Stimulated activated naive CD8-positive, alpha-beta T cell treated with anti-CD3 and anti-CD28 coated beads, Interleukin-15, amount 100 ng/mL, for 72 hours (primary cell): ENCODE data around the gene FXYD2.
"Not testable (repeated sequence)": the region's sequence is repeated elsewhere in the genome, so short reads cannot be mapped to it uniquely, and the experiment has no call there.

Source experiments
- ATAC-seq: fragments of 150-1000 bp; cut with Tn5 transposase; 2 replicates; pipeline ENCODE4 v1.10.0; 2021; ENCODE audit warnings: mild to moderate bottlenecking, moderate library complexity
- DNase-seq, 2 donors: peaks; one replicate each; pipeline ENCODE4 v3.0.0; 2021 to 2022
- H3K27ac Mint-ChIP-seq, 2 donors: one replicate each; pipeline ENCODE4 v1.8.0; 2022; ENCODE audit warnings: mild to moderate bottlenecking in 2 of 2, mixed read lengths in 2 of 2, moderate library complexity in 2 of 2
- H3K27me3 Mint-ChIP-seq: one replicate; pipeline ENCODE4 v1.8.0; 2022; ENCODE audit warnings: mixed read lengths
- H3K4me1 Mint-ChIP-seq: one replicate; pipeline ENCODE4 v1.8.0; 2022; ENCODE audit warnings: mild to moderate bottlenecking, mixed read lengths
- H3K4me3 Mint-ChIP-seq, 2 donors: one replicate each; pipeline ENCODE4 v1.8.0; 2022; ENCODE audit warnings: mild to moderate bottlenecking in 2 of 2, mixed read lengths in 2 of 2, moderate library complexity in 1 of 2
- H3K9me3 Mint-ChIP-seq, 2 donors: one replicate each; pipeline ENCODE4 v1.8.0; 2022; ENCODE audit warnings: mixed read lengths in 2 of 2

FXYD2 gene

GRCh38 chr11:117821431-117821830 is 3.1 kb downstream of the FXYD2 start:
- ATAC-seq = no peak
- Mint-ChIP-seq H3K27me3 (no peaks in the 10 kb centered on the region), H3K9me3 (no peaks in the 10 kb centered on the region), H3K27ac (no peak overlapping the region), H3K4me1 (peaks cover 90% of the 10 kb centered on the region), H3K4me3 (peak overlapping the region; percentile 8 to 67)
- no peak for DNase-seq

- Mint-ChIP-seq H3K4me1 (peaks cover 95% of the 10 kb centered on the region), H3K9me3 (no peaks in the 10 kb centered on the region)
These were observed 4.0 kb downstream of the FXYD2 start for GRCh38 chr11:117820516-117820915.

GRCh38 chr11:117820071-117820470 is 4.5 kb downstream of the FXYD2 start:
- Mint-ChIP-seq H3K4me1 (peaks cover 95% of the 10 kb centered on the region), H3K27me3 (no peaks in the 10 kb centered on the region), H3K27ac (peak overlapping the region in 1 of 2 donors; percentile 42), H3K9me3 (no peaks in the 10 kb centered on the region), H3K4me3 (no peak overlapping the region)
- DNase-seq (no peak), ATAC-seq (no peak)

More at GRCh38 chr11:117820516-117820915, 4.0 kb downstream of the FXYD2 start:
- Mint-ChIP-seq H3K4me3 (no peak overlapping the region), H3K27me3 (no peaks in the 10 kb centered on the region), H3K27ac (peak overlapping the region in 1 of 2 donors; percentile 46)
- DNase-seq = no peak
- ATAC-seq = no peak

DNA sequence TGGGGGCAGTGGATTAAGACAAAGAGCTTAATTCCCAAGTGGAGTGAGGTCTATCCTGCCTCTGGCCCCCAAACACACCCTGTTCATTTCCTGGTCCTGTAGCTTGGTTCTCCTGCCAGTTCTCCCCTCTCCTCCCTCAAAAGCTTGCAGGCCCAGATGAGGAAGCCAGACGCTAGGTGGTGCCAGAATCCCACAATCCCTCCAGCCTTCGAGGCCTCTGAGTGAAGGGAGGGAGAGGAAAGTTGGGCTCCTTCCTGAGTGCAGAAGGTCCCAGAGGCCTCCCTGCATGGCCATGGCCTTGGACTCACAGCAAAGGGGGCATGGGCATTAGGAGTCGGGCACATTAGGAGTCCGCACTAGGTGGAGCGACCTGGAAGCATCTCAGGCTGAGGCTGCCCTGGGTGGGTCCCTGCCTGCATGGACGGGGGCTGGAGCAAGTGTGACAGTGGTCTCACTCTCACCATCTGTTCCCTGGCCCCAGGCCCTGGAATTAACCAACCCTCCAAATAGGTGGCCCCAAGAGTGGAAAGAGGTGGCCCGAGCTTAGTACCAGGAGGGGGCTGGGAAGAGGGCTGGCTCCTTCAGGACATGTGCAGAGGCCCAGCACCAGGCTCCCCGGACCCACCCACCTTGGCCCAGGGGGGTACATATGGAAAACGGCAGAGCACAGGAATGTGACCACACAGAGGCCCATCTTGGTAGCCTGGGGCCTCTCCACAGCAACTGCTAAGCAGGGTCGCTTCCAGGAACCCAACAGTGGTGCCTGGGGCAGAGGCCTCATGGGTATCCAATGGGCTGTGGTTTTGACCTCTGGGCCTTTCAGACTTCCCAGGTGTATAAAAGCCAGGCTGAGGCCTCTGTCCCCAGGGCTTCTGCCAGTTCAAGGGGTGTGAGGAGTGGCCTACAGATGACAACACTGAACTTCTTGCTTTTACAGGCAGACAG is 5.2 kb downstream of the FXYD2 start:
- Mint-ChIP-seq H3K27ac (peak overlapping the region; percentile 4 to 100), H3K4me3 (no peak overlapping the region), H3K4me1 (peaks cover 95% of the 10 kb centered on the region), H3K27me3 (no peaks in the 10 kb centered on the region), H3K9me3 (no peaks in the 10 kb centered on the region)
- no peak for DNase-seq
- no peak for ATAC-seq

- Mint-ChIP-seq H3K27me3 (no peaks in the 10 kb centered on the region), H3K27ac (peak overlapping the region; percentile 99 to 100), H3K4me1 (peaks cover 95% of the 10 kb centered on the region), H3K9me3 (no peaks in the 10 kb centered on the region), H3K4me3 (peak overlapping the region; percentile 91 to 96)
- ATAC-seq (peak; percentile 77), DNase-seq (peak; percentile 83 to 93)
These were observed 6.3 kb downstream of the FXYD2 start for GRCh38 chr11:117818041-117818873.

GRCh38 chr11:117817368-117818040 is 7.0 kb downstream of the FXYD2 start:
- Mint-ChIP-seq H3K27ac (peak overlapping the region; percentile 99 to 100), H3K27me3 (no peaks in the 10 kb centered on the region), H3K4me3 (peak overlapping the region; percentile 91 to 96), H3K4me1 (peaks cover 92% of the 10 kb centered on the region), H3K9me3 (no peaks in the 10 kb centered on the region)
- peak; percentile 91 to 94 for DNase-seq
- peak; percentile 60 for ATAC-seq

- H3K4me3 Mint-ChIP-seq = peak overlapping the region; percentile 91 to 96
- H3K27ac Mint-ChIP-seq = peak overlapping the region; percentile 99 to 100
- DNase-seq (peak in 1 of 2 donors; percentile 49), ATAC-seq (no peak)
- no peaks in the 10 kb centered on the region for H3K27me3 Mint-ChIP-seq
- peaks cover 86% of the 10 kb centered on the region for H3K4me1 Mint-ChIP-seq
- no peaks in the 10 kb centered on the region for H3K9me3 Mint-ChIP-seq
These were observed 7.6 kb downstream of the FXYD2 start for GRCh38 chr11:117816846-117817367.

DNA sequence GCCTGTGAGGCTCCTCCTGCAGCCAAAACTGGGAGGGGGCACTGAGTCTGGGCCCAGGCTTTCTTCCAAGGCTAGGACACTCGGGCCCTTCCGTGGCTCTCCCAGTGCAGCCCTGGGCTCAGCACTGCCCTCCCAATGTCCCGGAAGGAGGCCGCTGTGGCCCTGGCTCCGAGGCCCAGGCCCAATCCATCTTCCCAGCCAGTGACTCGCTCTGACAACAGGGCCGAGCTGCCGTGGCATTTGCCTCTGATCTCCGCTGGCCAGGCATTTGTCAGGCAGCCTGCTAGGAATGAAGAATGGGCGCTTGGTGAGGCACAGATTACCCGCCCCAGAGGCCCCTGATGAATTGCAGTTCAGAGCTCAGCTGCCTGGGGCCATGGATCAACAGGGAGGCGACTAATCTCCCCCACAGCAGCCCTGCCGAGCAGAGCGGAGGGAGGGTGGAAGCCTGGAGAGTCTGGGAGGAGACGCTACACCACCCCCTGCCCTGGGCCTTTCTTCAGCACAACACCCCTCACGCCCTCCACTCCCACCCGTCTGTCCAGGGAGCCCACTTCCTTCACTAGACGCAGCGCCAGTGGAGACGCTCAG is 8.3 kb downstream of the FXYD2 start:
- peak overlapping the region; percentile 99 to 100 for H3K27ac Mint-ChIP-seq
- peak overlapping the region; percentile 91 to 96 for H3K4me3 Mint-ChIP-seq
- H3K9me3 Mint-ChIP-seq = no peaks in the 10 kb centered on the region
- no peaks in the 10 kb centered on the region for H3K27me3 Mint-ChIP-seq
- no peak for ATAC-seq
- H3K4me1 Mint-ChIP-seq = peaks cover 79% of the 10 kb centered on the region
- DNase-seq = no peak

DNA sequence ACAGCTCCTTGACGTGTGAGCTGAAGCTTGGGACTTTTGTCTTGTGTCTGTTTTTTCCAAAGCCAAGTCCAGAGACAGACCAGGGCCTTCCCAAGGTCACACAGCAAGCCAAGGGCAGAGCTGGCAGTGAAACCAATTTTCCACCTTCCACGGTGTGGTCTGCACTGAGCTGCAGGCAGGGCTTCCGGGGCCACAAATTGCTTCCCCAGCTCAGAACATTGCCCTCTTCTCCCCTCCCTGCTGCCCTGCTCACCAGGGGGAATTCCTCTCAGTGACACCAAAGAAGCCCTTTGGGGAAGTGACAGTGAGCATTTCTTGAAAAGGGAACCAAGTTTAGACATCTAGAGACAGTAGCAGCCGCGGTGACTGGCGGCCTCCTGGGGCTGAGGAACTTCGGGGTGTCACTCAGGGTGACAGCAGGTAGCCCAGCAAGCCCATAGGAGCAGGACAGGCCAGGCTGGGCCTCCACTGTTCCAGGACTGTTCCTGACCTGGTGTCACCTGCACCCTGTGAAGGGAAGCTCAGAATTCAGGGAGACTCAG is 9.2 kb downstream of the FXYD2 start:
- Mint-ChIP-seq H3K27ac (peak overlapping the region; percentile 96 to 99), H3K9me3 (no peaks in the 10 kb centered on the region), H3K4me1 (peaks cover 80% of the 10 kb centered on the region), H3K4me3 (peak overlapping the region; percentile 91 to 96), H3K27me3 (no peaks in the 10 kb centered on the region)
- ATAC-seq = peak; percentile 72
- peak; percentile 67 to 87 for DNase-seq

GRCh38 chr11:117814766-117815261 is 9.7 kb downstream of the FXYD2 start:
- peak; percentile 53 for ATAC-seq
- peak; percentile 85 to 91 for DNase-seq
- H3K9me3 Mint-ChIP-seq = no peaks in the 10 kb centered on the region
- H3K4me3 Mint-ChIP-seq = peak overlapping the region; percentile 91 to 96
- no peaks in the 10 kb centered on the region for H3K27me3 Mint-ChIP-seq
- peak overlapping the region; percentile 96 to 99 for H3K27ac Mint-ChIP-seq
- peaks cover 78% of the 10 kb centered on the region for H3K4me1 Mint-ChIP-seq

DNA sequence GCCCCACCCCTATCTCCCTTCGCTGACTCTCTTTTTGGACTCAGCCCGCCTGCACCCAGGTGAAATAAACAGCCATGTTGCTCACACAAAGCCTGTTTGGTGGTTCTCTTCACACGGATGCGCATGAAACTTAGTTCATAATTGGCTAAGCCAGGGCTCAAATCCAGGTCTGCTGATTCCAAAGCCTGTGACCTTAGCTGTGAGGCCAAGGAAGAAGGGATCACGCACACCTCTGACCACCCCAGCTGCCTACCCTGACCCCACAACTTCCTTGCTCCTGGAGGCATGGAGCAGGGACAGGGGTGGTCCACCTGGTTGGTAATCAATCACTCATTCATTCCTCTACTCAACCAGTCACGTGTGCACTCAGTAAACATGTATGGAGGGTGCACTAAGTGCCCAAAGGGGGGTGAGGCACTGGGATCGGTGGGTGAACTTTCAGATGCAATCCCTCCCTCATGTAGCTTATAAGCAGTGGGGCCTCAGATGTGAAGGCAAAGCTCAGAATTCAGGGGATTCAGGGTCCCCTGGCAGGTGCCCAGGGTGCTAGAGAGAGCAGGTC is 10.3 kb downstream of the FXYD2 start:
- H3K27ac Mint-ChIP-seq = peak overlapping the region; percentile 96 to 99
- ATAC-seq (no peak), DNase-seq (no peak)
- peaks cover 77% of the 10 kb centered on the region for H3K4me1 Mint-ChIP-seq
- H3K27me3 Mint-ChIP-seq = no peaks in the 10 kb centered on the region
- no peaks in the 10 kb centered on the region for H3K9me3 Mint-ChIP-seq
- peak overlapping the region; percentile 91 to 96 for H3K4me3 Mint-ChIP-seq

- peak overlapping the region in 1 of 2 donors; percentile 30 for H3K4me3 Mint-ChIP-seq
- peak overlapping the region in 1 of 2 donors; percentile 84 for H3K27ac Mint-ChIP-seq
- H3K9me3 Mint-ChIP-seq, H3K27me3 Mint-ChIP-seq, DNase-seq, ATAC-seq: not testable (repeated sequence)
- H3K4me1 Mint-ChIP-seq = peaks cover 40% of the 10 kb centered on the region
These were observed 14.5 kb downstream of the FXYD2 start for GRCh38 chr11:117810056-117810451.

DNA sequence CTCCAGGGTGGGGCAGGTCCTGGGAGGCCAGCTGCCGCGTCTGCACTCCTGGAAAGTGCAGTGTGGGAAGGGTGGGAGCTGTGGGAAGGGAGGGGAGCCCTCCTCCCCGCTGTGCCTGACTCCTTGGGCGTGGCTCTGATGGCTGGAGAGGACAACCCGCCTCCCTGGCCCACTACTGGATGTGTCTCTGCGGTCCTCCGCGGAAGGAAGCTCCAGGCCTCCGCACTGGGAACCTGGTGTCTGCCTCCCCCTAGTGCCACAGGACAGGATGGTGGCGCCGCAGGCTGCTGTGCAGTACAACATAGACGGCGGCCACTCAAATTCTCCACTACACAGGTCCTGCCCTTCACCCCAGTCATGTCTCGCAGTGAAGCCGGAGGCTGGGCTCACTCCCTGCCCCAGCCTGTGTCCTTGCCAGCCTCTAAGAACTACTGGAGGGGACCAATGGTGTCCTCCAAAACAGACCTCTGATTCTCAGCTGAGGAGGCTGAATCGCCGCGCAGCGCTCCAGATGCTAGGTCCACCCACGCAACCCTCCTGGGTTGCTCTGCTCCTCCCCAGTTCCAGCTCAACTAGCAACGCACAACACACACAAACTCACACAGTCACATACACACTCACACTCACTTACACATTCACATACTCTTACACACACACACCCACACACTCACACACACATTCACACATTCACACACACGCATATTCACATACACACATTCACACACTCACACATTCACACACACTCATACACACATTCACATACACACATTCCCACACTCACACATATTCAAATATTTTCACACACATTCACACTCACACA is 15.1 kb downstream of the FXYD2 start:
- ATAC-seq (peak; percentile 94), DNase-seq (peak; percentile 53 to 65)
- no peaks in the 10 kb centered on the region for H3K27me3 Mint-ChIP-seq
- H3K9me3 Mint-ChIP-seq = no peaks in the 10 kb centered on the region
- H3K4me1 Mint-ChIP-seq = peaks cover 34% of the 10 kb centered on the region
- peak overlapping the region in 1 of 2 donors; percentile 84 for H3K27ac Mint-ChIP-seq
- peak overlapping the region; percentile 2 to 30 for H3K4me3 Mint-ChIP-seq
